H1 (cell line): ENCODE measurements around the gene KIAA0513. TPM values are rescaled to one million over a fixed set of nuclear protein-coding genes. Genes with fewer than 3 reads are reported as not detected.

ENCODE experiments used
- CTCF ChIA-PET: fragments of 300-600 bp; sonication (Branson Sonifier 250); formaldehyde crosslinking; loops from one replicate; lab custom pipeline; 2021; ENCODE audit not compliant: partially characterized antibody; lab: Charles Lee
- POLR2A ChIA-PET: fragments of 300-600 bp; sonication (Branson Sonifier 250); formaldehyde crosslinking; loops from one replicate; lab custom pipeline; 2021; ENCODE audit warnings: inconsistent platforms; ENCODE audit not compliant: partially characterized antibody; lab: Charles Lee
- DNase-seq, 2 experiments: peaks; one replicate each; pipeline versions ENCODE4 v3.0.0 to v3.0.0-alpha.2; 2010 to 2022; ENCODE audit warnings: low spot score in 2 of 2, low read depth in 1 of 2, mixed read lengths in 1 of 2
- FAIRE-seq: peaks from 2 replicates; lab custom pipeline; 2011; peaks lifted over from hg19 to GRCh38; lab: Jason Lieb, UNC
- H2AFZ ChIP-seq: 2 replicates; pipeline ENCODE4 v1.8.1; 2012; ENCODE audit warnings: low read length, inconsistent platforms
- H2AK5ac ChIP-seq: 2 replicates; pipeline ENCODE4 v1.6.1; 2013; ENCODE audit warnings: low read depth, low read length
- H2BK120ac ChIP-seq: replicated peaks from 2 replicates; pipeline ENCODE3; 2013; ENCODE audit warnings: low read depth, low read length, inconsistent platforms
- H2BK12ac ChIP-seq: 2 replicates; pipeline ENCODE4 v1.6.1; 2013; ENCODE audit warnings: low read depth, low read length
- H2BK15ac ChIP-seq: 2 replicates; pipeline ENCODE4 v1.6.1; 2013; ENCODE audit warnings: low read length
- H2BK20ac ChIP-seq: 2 replicates; pipeline ENCODE4 v1.6.1; 2013; ENCODE audit warnings: low read length
- H2BK5ac ChIP-seq: 2 replicates; pipeline ENCODE4 v1.6.1; 2013; ENCODE audit warnings: low read depth, low read length
- H3K14ac ChIP-seq: 2 replicates; pipeline ENCODE4 v1.6.1; 2013; ENCODE audit warnings: inconsistent platforms; ENCODE audit not compliant: insufficient read length
- H3K18ac ChIP-seq: 2 replicates; pipeline ENCODE4 v1.6.1; 2013; ENCODE audit warnings: low read length; ENCODE audit errors: extremely low read depth
- H3K23ac ChIP-seq: 2 replicates; pipeline ENCODE4 v1.6.1; 2013; ENCODE audit warnings: inconsistent platforms; ENCODE audit not compliant: insufficient read length
- H3K23me2 ChIP-seq: 2 replicates; pipeline ENCODE4 v1.6.1; 2013; ENCODE audit warnings: low read depth, low read length
- H3K27ac ChIP-seq: 2 replicates; pipeline ENCODE4 v1.6.1; 2011; ENCODE audit warnings: low read depth, low read length, inconsistent platforms
- H3K27me3 ChIP-seq, 4 experiments: replicated peaks in 1 of 4; 1 replicate in 1 of 4; 2 replicates in 3 of 4; pipeline versions ENCODE4 v1.6.1 to v1.8.1; 2011 to 2013; ENCODE audit warnings: low read length in 3 of 4, mild to moderate bottlenecking in 3 of 4, inconsistent platforms in 2 of 4, mixed read lengths in 2 of 4, moderate library complexity in 1 of 4; ENCODE audit not compliant: control insufficient read depth in 3 of 4, insufficient read depth in 3 of 4; ENCODE audit errors: extremely low read depth in 1 of 4
- H3K36me3 ChIP-seq, 4 experiments: 2 replicates each; pipeline versions ENCODE4 v1.6.1 to v1.8.1; 2011 to 2013; ENCODE audit warnings: mild to moderate bottlenecking in 4 of 4, low read length in 3 of 4, moderate library complexity in 2 of 4, control low read depth in 1 of 4, inconsistent platforms in 1 of 4; ENCODE audit not compliant: insufficient read depth in 4 of 4, control insufficient read depth in 2 of 4
- H3K4ac ChIP-seq: replicated peaks from 2 replicates; pipeline ENCODE3; 2013; ENCODE audit warnings: low read length, low read depth, mixed read lengths, inconsistent platforms; ENCODE audit not compliant: insufficient read length
- H3K4me1 ChIP-seq, 4 experiments: replicated peaks in 1 of 4; 1 replicate in 1 of 4; 2 replicates in 3 of 4; pipeline versions ENCODE4 v1.6.1 to v1.8.1; 2011 to 2013; ENCODE audit warnings: low read length in 3 of 4, inconsistent platforms in 2 of 4, mixed read lengths in 1 of 4; ENCODE audit not compliant: insufficient read depth in 4 of 4, control insufficient read depth in 3 of 4
- H3K4me2 ChIP-seq, 2 experiments: 2 replicates each; pipeline versions ENCODE4 v1.6.1 to v1.8.1; 2011 to 2013; ENCODE audit warnings: low read depth in 2 of 2, low read length in 2 of 2, control low read depth in 1 of 2, inconsistent platforms in 1 of 2, mild to moderate bottlenecking in 1 of 2; ENCODE audit not compliant: insufficient read depth in 1 of 2
- H3K4me3 ChIP-seq, 4 experiments: fragments of 200-600, 300-600 bp in 1 of 4; sonication (generic), shearing (Covaris generic), sonication (Bioruptor Twin) in 1 of 4; 2 replicates each; pipeline versions ENCODE4 v1.5.1 to v1.8.1; 2011 to 2016; ENCODE audit warnings: low read length in 4 of 4, low read depth in 3 of 4, control low read depth in 2 of 4, inconsistent platforms in 2 of 4, mild to moderate bottlenecking in 2 of 4, mixed read lengths in 1 of 4, moderate library complexity in 1 of 4; ENCODE audit not compliant: insufficient read depth in 2 of 4; ENCODE audit errors: extremely low read depth in 1 of 4
- H3K56ac ChIP-seq: replicated peaks from 2 replicates; pipeline ENCODE3; 2013; ENCODE audit warnings: low read depth, mild to moderate bottlenecking, mixed read lengths, low read length, inconsistent platforms; ENCODE audit not compliant: insufficient read length
- H3K79me1 ChIP-seq: 2 replicates; pipeline ENCODE4 v1.6.1; 2013; ENCODE audit warnings: low read depth, low read length, control low read depth
- H3K79me2 ChIP-seq, 2 experiments: 2 replicates each; pipeline versions ENCODE4 v1.6.1 to v1.8.1; 2012 to 2013; ENCODE audit warnings: low read length in 2 of 2, mild to moderate bottlenecking in 2 of 2, inconsistent platforms in 1 of 2; ENCODE audit not compliant: insufficient read depth in 2 of 2, control insufficient read depth in 1 of 2
- H3K9ac ChIP-seq, 4 experiments: replicated peaks in 1 of 4; 1 replicate in 1 of 4; 2 replicates in 3 of 4; pipeline versions ENCODE4 v1.6.1 to v1.8.1; 2011 to 2013; ENCODE audit warnings: low read depth in 3 of 4, low read length in 3 of 4, control low read depth in 2 of 4, mild to moderate bottlenecking in 2 of 4, moderate library complexity in 2 of 4, inconsistent platforms in 1 of 4; ENCODE audit errors: extremely low read depth in 1 of 4
- H3K9me3 ChIP-seq, 2 experiments: 2 replicates each; pipeline versions ENCODE4 v1.6.1 to v1.8.1; 2012 to 2013; ENCODE audit warnings: mild to moderate bottlenecking in 2 of 2, moderate library complexity in 2 of 2, control low read depth in 1 of 2, inconsistent platforms in 1 of 2, low read depth in 1 of 2, low read length in 1 of 2, mixed read lengths in 1 of 2; ENCODE audit not compliant: insufficient read depth in 2 of 2
- H4K20me1 ChIP-seq, 2 experiments: replicated peaks in 1 of 2; 2 replicates each; pipeline versions ENCODE3 to v1.8.1; 2011 to 2013; ENCODE audit warnings: inconsistent platforms in 2 of 2, low read length in 2 of 2, mild to moderate bottlenecking in 1 of 2; ENCODE audit not compliant: insufficient read depth in 2 of 2, control insufficient read depth in 1 of 2
- H4K5ac ChIP-seq: 2 replicates; pipeline ENCODE4 v1.6.1; 2013; ENCODE audit warnings: low read length, low read depth, mixed read lengths, inconsistent platforms; ENCODE audit not compliant: insufficient read length
- H4K8ac ChIP-seq: 2 replicates; pipeline ENCODE4 v1.8.0; 2013; ENCODE audit warnings: mild to moderate bottlenecking, moderate library complexity, low read length, inconsistent platforms; ENCODE audit not compliant: insufficient read depth; ENCODE audit errors: extremely low read depth
- H4K91ac ChIP-seq: replicated peaks from 2 replicates; pipeline ENCODE3; 2013; ENCODE audit warnings: low read length, mixed read lengths, inconsistent platforms; ENCODE audit not compliant: insufficient read length
- CBX5 ChIP-seq: fragments of 300-800, 300-1000 bp; sonication (generic); IDR thresholded peaks from 2 replicates; pipeline ENCODE4 v1.7.1; 2016; ENCODE audit warnings: antibody characterized with exemption, low read length, low read depth
- EP300 ChIP-seq, 2 experiments: IDR thresholded peaks; 1 replicate in 1 of 2; 2 replicates in 1 of 2; pipeline ENCODE4 v1.6.1; 2011 to 2012; ENCODE audit warnings: low read depth in 2 of 2, low read length in 2 of 2, mild to moderate bottlenecking in 2 of 2, borderline replicate concordance in 1 of 2, inconsistent platforms in 1 of 2, moderate library complexity in 1 of 2
- SAP30 ChIP-seq: fragments of 300-600 bp; sonication (generic); IDR thresholded peaks from 2 replicates; pipeline ENCODE4 v1.7.1; 2012; ENCODE audit warnings: low read length, moderate library complexity, mild to moderate bottlenecking, inconsistent platforms; ENCODE audit not compliant: insufficient read depth, insufficient replicate concordance
- SP2 ChIP-seq: IDR thresholded peaks from 2 replicates; pipeline ENCODE4 v1.6.1; 2012; ENCODE audit warnings: mild to moderate bottlenecking, low read length, inconsistent platforms
- WGBS, 2 experiments: shearing (Covaris generic) in 1 of 2; methylation state at CpG; one replicate each; pipeline versions ENCODE4 v1.1.6 to v1.1.7; 2013 to 2015; ENCODE audit warnings: low lambda C conversion rate in 2 of 2, mixed read lengths in 2 of 2, inconsistent platforms in 1 of 2, low coverage in 1 of 2, missing lambda C conversion rate in 1 of 2; ENCODE audit not compliant: insufficient replicate concordance in 2 of 2, insufficient coverage in 1 of 2, insufficient read length in 1 of 2; ENCODE audit errors: extremely low coverage in 1 of 2, missing lambda C conversion rate in 1 of 2; 5-methylcytosine and 5-hydroxymethylcytosine counted together
- polyA plus RNA-seq, 7 experiments: library from polyadenylated mRNA; depleted of rRNA in 3 of 7; stranded (reverse) in 5 of 7; unstranded in 2 of 7; fragments of >200 nt in 5 of 7; fragments of 200-250 nt in 2 of 7; gene quantifications; 1 replicate in 5 of 7; 2 replicates in 1 of 7; 4 replicates in 1 of 7; pipeline versions ENCODE4 v1.2.1 to v1.2.3, GENCODE V29; 2011 to 2013; ENCODE audit warnings: missing spikeins in 2 of 7, mixed read lengths in 2 of 7
- total RNA-seq: library from RNA; stranded (reverse); fragmentation: NEBNext Ultra II Directional; extraction: Animal tissue kit (Norgen Biotek cat#: 25700); gene quantifications from 2 replicates; pipeline ENCODE4 v1.2.1, GENCODE V29; 2021

Gene KIAA0513
- total and polyA plus RNA-seq, 2 of the 8 experiments (the other 6 are each of a cell fraction or from before 2014, with no cell fraction given), result 2.1 to 6.1 TPM

DNA sequence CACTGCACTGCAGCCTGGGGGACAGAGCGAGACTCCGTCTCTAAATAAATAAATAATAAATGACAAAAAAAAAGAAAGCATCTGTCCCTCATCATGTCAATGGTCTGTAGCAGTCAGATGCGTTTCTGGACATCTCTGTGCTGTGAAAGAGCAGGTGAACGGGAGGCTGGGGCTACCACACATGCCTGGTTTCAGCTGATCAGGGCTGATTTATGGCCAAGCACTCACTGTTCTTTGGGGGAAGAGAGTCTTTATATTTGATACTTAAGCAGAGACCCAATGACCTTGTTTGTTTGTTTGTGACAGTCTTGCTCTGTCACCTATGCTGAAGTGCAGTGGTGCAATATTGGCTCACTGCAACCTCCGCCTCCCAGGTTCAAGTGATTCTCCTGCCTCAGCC is 17.5 kb downstream of the KIAA0513 start:
- CTCF ChIA-PET, result interaction anchor here (3.3 kb wide), 1 partner anchor 13 kb away, joined by 36 read pairs; no protein-coding TSS in a partner anchor
- 90% methylated on average over 5 of the region's 5 CpGs; no CpG with 5 or more reads in 1 of the 2 experiments for WGBS, 2 experiments

More for the DNA sequence above, 17.5 kb downstream of the KIAA0513 start:
- TF ChIP-seq EP300 (IDR thresholded peaks at IDR 0.05; ENCODE audit: borderline replicate concordance in 1 of 2, low read depth in 2 of 2, low read length in 2 of 2) (no peak), CBX5 (no peak), SP2 (no peak), SAP30 (no peak)
- Histone ChIP-seq H3K9ac (no peak overlapping the region), H3K56ac (no peak overlapping the region), H3K79me1 (no peaks in the 10 kb centered on the region), H2BK5ac (no peak overlapping the region), H3K36me3 (no peaks in the 10 kb centered on the region), H2BK12ac (no peak overlapping the region), H3K79me2 (no peaks in the 10 kb centered on the region), H3K27me3 (no peaks in the 10 kb centered on the region), H3K23ac (no peak overlapping the region), H4K20me1 (peaks cover 1 to 2% of the 10 kb centered on the region in 2 experiments), H2BK15ac (no peak overlapping the region), H2BK20ac (no peak overlapping the region), H4K91ac (no peak overlapping the region), H2BK120ac (no peak overlapping the region), H3K4ac (no peak overlapping the region), H4K8ac (no peak overlapping the region), H3K4me2 (no peak overlapping the region), H3K4me1 (no peaks in the 10 kb centered on the region), H2AK5ac (no peak overlapping the region), H3K23me2 (no peaks in the 10 kb centered on the region), H3K18ac (no peak overlapping the region), H4K5ac (no peak overlapping the region), H3K14ac (no peak overlapping the region), H3K9me3 (no peaks in the 10 kb centered on the region), H3K27ac (no peak overlapping the region), H2AFZ (no peak overlapping the region), H3K4me3 (no peak overlapping the region)
- FAIRE-seq (no peak), DNase-seq (no peak)
- POLR2A ChIA-PET, result no interaction called here
